ENCODE data around the gene RNH1.

- no peak for TF ChIP-seq CTCF (IDR thresholded peaks at IDR 0.05)
- no peak for TF ChIP-seq POLR2A (IDR thresholded peaks at IDR 0.05)
Measured at GRCh38 chr11:539971-540481, 33.0 kb upstream of the RNH1 start.

Data from body of pancreas (tissue), 4 donors.